Stimulated activated CD4-positive, alpha-beta T cell treated with anti-CD3 and anti-CD28 coated beads, Interleukin-1b, Interleukin-23, amount 100 ng/mL, for 1 hour (primary cell): ENCODE data around the gene ZNF774.
A peak's percentile ranks its signal among the peaks of the same experiment; 100 is the strongest.
"Not testable (repeated sequence)": the region's sequence is repeated elsewhere in the genome, so short reads cannot be mapped to it uniquely, and the experiment has no call there.

Experiments
- DNase-seq, 2 donors: peaks; one replicate each; pipeline ENCODE4 v3.0.0-alpha.2; 2020; ENCODE audit warnings: low read depth in 2 of 2

ZNF774 gene

DNA sequence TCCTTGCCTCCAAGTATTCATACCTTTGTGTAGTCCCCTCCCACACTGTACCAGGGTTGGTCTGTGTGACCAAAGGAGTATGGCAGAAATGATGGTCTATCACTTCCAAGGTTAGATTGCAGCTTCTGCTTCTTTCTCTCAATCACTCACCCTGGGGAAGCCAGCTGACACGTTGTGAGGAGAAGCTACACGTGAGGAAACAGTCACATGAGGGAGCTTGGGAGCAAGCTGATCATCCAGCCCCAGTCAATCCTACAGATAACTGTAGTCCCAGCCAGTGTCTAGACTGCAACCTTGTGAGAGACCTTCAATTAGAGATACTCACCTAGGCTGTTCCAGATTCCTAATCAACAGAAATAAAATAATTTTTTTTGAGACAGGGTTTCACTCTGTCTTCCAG is 6.2 kb upstream of the ZNF774 start:
- no peak for DNase-seq

- not testable (repeated sequence) for DNase-seq
These were observed 4.5 kb upstream of the ZNF774 start for GRCh38 chr15:90347431-90348065.

DNA sequence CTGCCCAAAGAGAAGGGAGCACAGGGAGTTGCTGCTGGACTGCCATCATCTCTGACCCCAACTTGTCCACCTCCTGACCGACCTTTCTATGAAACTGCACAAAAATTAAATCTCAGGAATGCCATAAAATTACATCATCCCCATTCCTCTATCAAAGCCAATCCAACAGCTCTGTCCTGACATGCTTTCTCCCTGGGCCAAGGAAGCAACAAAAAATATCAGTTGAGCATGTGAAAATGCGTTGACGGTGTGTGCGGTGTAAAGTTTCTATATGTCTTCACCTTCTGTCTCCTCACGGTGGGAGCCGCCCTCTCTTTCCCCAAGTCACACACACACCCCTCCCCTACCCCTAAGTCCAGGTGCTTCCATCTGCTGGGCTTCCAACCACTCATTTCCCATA is 3.6 kb upstream of the ZNF774 start:
- no peak for DNase-seq

GRCh38 chr15:90349072-90349471 is 3.0 kb upstream of the ZNF774 start:
- no peak for DNase-seq

DNA sequence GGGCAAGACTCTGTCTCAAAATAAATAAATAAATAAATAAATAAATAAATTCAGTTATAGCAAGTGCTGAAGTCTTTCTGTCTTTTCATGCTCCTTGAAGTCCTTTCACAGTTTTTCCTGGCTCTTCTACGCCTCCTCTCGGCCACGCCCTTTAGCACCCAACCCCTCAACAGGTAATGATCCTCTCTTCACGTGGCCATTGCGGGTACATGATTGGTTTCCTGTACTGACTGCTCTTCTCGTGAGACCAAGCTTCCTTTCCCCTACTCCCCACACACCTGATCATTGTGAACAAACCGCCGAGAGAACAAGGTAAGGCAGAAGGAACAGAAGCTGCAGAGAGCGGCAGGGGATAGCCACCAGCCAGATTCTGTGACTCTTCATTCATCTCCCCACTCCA is 2.3 kb upstream of the ZNF774 start:
- DNase-seq: no peak

DNA sequence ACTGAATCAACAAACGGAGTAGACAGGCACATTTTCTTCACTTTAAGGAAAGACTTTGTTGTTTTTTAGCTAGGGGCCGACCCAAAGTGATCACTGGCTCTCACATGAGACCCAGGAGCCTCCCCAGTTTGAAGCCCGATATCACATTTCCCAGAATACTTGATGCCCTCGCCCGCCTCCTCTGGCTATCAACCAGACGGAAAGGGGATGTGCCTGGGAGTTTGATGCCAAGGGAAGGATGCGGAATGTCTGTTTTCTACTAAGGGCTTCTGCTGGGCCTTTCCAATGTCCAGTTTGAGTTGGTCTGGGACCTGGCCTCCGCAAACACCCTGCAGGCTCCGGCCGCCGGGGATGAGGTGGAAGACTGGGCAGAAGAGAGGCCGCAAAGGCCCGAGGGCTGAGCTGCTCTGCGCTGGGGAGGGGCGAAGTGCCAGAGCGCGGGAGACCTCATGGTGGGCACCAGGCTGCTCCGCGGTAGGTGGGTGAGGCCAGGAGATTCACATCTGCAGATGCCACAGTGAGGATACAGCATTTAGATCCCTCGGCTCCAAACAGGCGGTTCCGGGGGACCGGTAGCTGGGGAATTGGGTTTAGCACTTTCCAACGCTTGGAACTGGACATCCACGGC is 491 bp upstream of the ZNF774 start:
- DNase-seq: no peak

GRCh38 chr15:90354986-90355385 is 2.9 kb downstream of the ZNF774 start:
- DNase-seq: no peak

GRCh38 chr15:90358124-90359033 is 6.3 kb downstream of the ZNF774 start:
- no peak for DNase-seq

DNA sequence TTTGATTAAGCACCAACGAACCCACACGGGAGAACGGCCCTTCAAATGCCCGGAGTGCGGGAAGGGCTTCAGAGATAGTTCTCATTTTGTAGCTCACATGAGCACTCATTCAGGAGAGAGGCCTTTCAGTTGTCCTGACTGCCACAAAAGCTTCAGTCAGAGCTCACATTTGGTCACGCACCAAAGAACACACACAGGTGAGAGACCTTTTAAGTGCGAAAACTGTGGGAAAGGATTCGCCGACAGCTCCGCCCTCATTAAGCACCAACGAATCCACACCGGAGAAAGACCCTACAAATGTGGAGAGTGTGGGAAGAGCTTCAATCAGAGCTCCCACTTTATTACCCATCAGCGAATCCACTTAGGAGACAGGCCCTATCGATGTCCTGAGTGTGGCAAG is 8.7 kb downstream of the ZNF774 start:
- DNase-seq: no peak

DNA sequence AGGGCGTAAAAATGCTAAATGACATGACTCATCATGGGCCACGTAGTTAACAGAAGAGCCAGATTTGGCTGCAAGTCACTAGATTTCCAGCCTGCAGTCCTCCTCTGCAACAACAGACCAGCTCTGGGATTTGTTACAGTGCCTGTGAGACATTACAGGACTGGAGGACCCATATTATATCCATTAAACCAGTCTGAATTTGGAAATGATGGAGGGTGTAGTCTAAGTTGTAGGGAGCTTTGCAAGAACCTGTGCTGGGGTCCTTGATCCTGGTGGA is 10.8 kb downstream of the ZNF774 start:
- no peak for DNase-seq

- DNase-seq: no peak
These were observed 12.2 kb downstream of the ZNF774 start for GRCh38 chr15:90364251-90364650.

- DNase-seq: no peak
These were observed 13.5 kb downstream of the ZNF774 start for GRCh38 chr15:90365414-90366055.

- no peak for DNase-seq
These were observed 15.5 kb downstream of the ZNF774 start for GRCh38 chr15:90367576-90367975.

- DNase-seq: no peak
These were observed 23.0 kb downstream of the ZNF774 start for GRCh38 chr15:90375071-90375470.

DNA sequence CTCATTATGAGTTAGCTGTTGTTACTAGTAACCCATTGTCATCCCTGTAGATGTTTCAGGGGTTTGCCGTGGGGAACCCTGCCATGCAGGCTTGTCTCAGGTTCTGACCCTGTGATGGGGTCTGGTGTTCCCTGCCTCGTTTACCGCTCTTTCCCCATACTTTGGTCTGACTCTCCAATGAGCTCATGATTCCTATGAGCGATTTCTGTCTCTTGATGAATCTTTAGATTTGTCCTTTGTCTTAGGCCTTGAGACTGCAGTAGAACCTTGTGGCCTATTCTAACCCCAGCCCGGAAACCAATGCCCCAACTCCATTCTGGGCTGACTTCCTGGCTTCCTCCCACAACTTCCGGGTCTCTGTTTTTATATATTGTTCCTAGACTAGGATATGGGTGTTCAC is 24.7 kb downstream of the ZNF774 start:
- peak in 1 of 2 donors; percentile 32 for DNase-seq

- no peak for DNase-seq
These were observed 27.2 kb downstream of the ZNF774 start for GRCh38 chr15:90379263-90379662.

DNA sequence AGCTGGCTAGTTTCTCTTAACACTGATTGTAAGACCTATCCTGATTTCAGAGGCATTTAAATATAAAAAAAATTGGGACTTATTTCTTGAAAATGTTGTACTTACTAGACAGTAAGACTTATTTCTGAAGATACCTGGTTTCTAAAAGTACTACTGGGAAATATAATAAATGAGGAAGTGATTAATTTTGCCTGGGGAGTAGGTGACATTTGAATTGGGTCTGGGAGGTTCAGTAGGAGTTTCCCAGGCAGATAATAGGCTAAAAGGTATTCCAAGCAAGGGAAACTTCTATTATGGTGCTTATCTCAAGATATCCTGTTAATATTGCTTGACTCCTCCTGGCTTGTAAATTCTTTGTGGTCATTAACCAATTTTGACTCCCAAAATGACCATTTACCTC is 29.4 kb downstream of the ZNF774 start:
- no peak for DNase-seq

GRCh38 chr15:90382320-90382719 is 30.2 kb downstream of the ZNF774 start:
- no peak for DNase-seq

- no peak for DNase-seq
These were observed 34.1 kb downstream of the ZNF774 start for GRCh38 chr15:90386221-90386620.

GRCh38 chr15:90387534-90388461 is 35.7 kb downstream of the ZNF774 start, which contains the start of gene IQGAP1:
IQGAP1 (plus strand) TSS chr15:90388242; CDS start chr15:90388342, 100 bp downstream.
- peak; percentile 93 to 94 for DNase-seq
